IMR-90 (cell line): Measurements from ENCODE around the gene KCNN3. TPM values are rescaled to one million over a fixed set of nuclear protein-coding genes. Genes with fewer than 3 reads are reported as not detected.

Experiments
- ATAC-seq: fragments of 200-7000 bp; cut with Tn5 transposase; 2 replicates; pipeline ENCODE4 v1.9.1; 2020; ENCODE audit warnings: low read depth, mild to moderate bottlenecking, moderate library complexity
- BruUV-seq: library from RNA; stranded (reverse); fragments of 400-500 nt; replicated peaks from 2 replicates; lab custom pipeline; 2021; lab: Mats Ljungman, UMichigan
- CTCF ChIA-PET: fragments of 300-600 bp; formaldehyde crosslinking; extraction: SDS; loops from one replicate; lab custom pipeline; 2021; ENCODE audit warnings: antibody characterized with exemption; lab: Yijun Ruan, JAX
- POLR2A ChIA-PET: fragments of 300-600 bp; sonication (Branson Sonifier 250); formaldehyde crosslinking; loops from one replicate; lab custom pipeline; 2022; ENCODE audit warnings: antibody characterized with exemption; ENCODE audit not compliant: unreplicated experiment; lab: Charles Lee
- DNase-seq: peaks from one replicate; pipeline ENCODE4 v3.0.0; 2013
- H2AFZ ChIP-seq: replicated peaks from 2 replicates; pipeline ENCODE3; 2013; ENCODE audit warnings: low read length, mild to moderate bottlenecking; ENCODE audit not compliant: poor library complexity
- H2AK5ac ChIP-seq: 2 replicates; pipeline ENCODE4 v1.6.1; 2013; ENCODE audit warnings: low read depth, low read length, inconsistent platforms
- H2AK9ac ChIP-seq: replicated peaks from 2 replicates; pipeline ENCODE3; 2013; ENCODE audit warnings: mild to moderate bottlenecking, low read depth, low read length, moderate library complexity; ENCODE audit not compliant: poor library complexity
- H2BK120ac ChIP-seq: 2 replicates; pipeline ENCODE4 v1.6.1; 2013; ENCODE audit warnings: low read depth, low read length, inconsistent platforms
- H2BK15ac ChIP-seq: 3 replicates; pipeline ENCODE4 v1.6.1; 2013; ENCODE audit warnings: low read depth, low read length, inconsistent platforms
- H2BK20ac ChIP-seq: 2 replicates; pipeline ENCODE4 v1.6.1; 2013; ENCODE audit warnings: low read depth, mild to moderate bottlenecking, inconsistent platforms, low read length, moderate library complexity
- H2BK5ac ChIP-seq: 2 replicates; pipeline ENCODE4 v1.6.1; 2013; ENCODE audit warnings: mild to moderate bottlenecking, low read depth, low read length, inconsistent platforms; ENCODE audit not compliant: poor library complexity, severe bottlenecking
- H3K14ac ChIP-seq: replicated peaks from 2 replicates; pipeline ENCODE4 v1.6.1; 2013; ENCODE audit warnings: low read depth, low read length, inconsistent platforms
- H3K18ac ChIP-seq: 2 replicates; pipeline ENCODE4 v1.6.1; 2013; ENCODE audit warnings: low read depth, low read length, control low read depth
- H3K23ac ChIP-seq: 2 replicates; pipeline ENCODE4 v1.6.1; 2013; ENCODE audit warnings: low read depth, low read length, inconsistent platforms
- H3K27ac ChIP-seq: 2 replicates; pipeline ENCODE4 v1.5.1; 2013; ENCODE audit warnings: mild to moderate bottlenecking, control low read depth, low read length; ENCODE audit not compliant: insufficient read depth
- H3K27me3 ChIP-seq: 2 replicates; pipeline ENCODE4 v1.6.1; 2013; ENCODE audit warnings: low read length; ENCODE audit not compliant: control insufficient read depth, insufficient read depth
- H3K36me3 ChIP-seq: 2 replicates; pipeline ENCODE4 v1.6.1; 2013; ENCODE audit warnings: low read length, mixed read lengths; ENCODE audit not compliant: control insufficient read depth, insufficient read depth
- H3K4ac ChIP-seq: 2 replicates; pipeline ENCODE4 v1.6.1; 2013; ENCODE audit warnings: low read depth, low read length, inconsistent platforms
- H3K4me1 ChIP-seq: 2 replicates; pipeline ENCODE4 v1.6.1; 2013; ENCODE audit warnings: low read length, mixed read lengths; ENCODE audit not compliant: control insufficient read depth, insufficient read depth
- H3K4me2 ChIP-seq: 2 replicates; pipeline ENCODE4 v1.6.1; 2013; ENCODE audit warnings: low read depth, mild to moderate bottlenecking, control low read depth, low read length, moderate library complexity
- H3K4me3 ChIP-seq: 2 replicates; pipeline ENCODE4 v1.5.1; 2013; ENCODE audit warnings: low read depth, mild to moderate bottlenecking, control low read depth, low read length, moderate library complexity; ENCODE audit not compliant: insufficient read depth
- H3K56ac ChIP-seq: 2 replicates; pipeline ENCODE4 v1.6.1; 2013; ENCODE audit warnings: low read length, inconsistent platforms; ENCODE audit not compliant: insufficient read depth; ENCODE audit errors: extremely low read depth
- H3K79me1 ChIP-seq, 2 experiments: 2 replicates each; pipeline ENCODE4 v1.6.1; 2013; ENCODE audit warnings: low read length in 2 of 2, inconsistent platforms in 1 of 2, low read depth in 1 of 2
- H3K9ac ChIP-seq: 2 replicates; pipeline ENCODE4 v1.6.1; 2013; ENCODE audit warnings: low read depth, low read length, control low read depth
- H3K9me1 ChIP-seq: 2 replicates; pipeline ENCODE4 v1.6.1; 2013; ENCODE audit warnings: low read length, inconsistent platforms; ENCODE audit not compliant: insufficient read depth
- H3K9me3 ChIP-seq: 2 replicates; pipeline ENCODE4 v1.6.1; 2013; ENCODE audit warnings: low read length; ENCODE audit not compliant: control insufficient read depth, insufficient read depth
- H4K20me1 ChIP-seq: 2 replicates; pipeline ENCODE4 v1.6.1; 2013; ENCODE audit warnings: low read length, inconsistent platforms; ENCODE audit not compliant: insufficient read depth
- H4K5ac ChIP-seq: 2 replicates; pipeline ENCODE4 v1.6.1; 2013; ENCODE audit warnings: mild to moderate bottlenecking, low read depth, low read length, control low read depth
- H4K8ac ChIP-seq, 2 experiments: 2 replicates each; pipeline ENCODE4 v1.6.1; 2013; ENCODE audit warnings: low read depth in 2 of 2, low read length in 2 of 2, control low read depth in 1 of 2, inconsistent platforms in 1 of 2
- H4K91ac ChIP-seq: 2 replicates; pipeline ENCODE4 v1.6.1; 2013; ENCODE audit warnings: low read depth, low read length, inconsistent platforms; ENCODE audit not compliant: insufficient read depth
- BHLHE40 ChIP-seq: fragments of 150-350 bp; IDR thresholded peaks from 2 replicates; pipeline ENCODE4 v1.6.1; 2016; ENCODE audit warnings: mild to moderate bottlenecking, low read depth, low read length
- CEBPB ChIP-seq: IDR thresholded peaks from 2 replicates; pipeline ENCODE4 v1.6.1; 2012; ENCODE audit warnings: low read depth, low read length, improper control_type of control experiment
- CHD1 ChIP-seq: IDR thresholded peaks from 2 replicates; pipeline ENCODE4 v1.6.1; 2012; ENCODE audit warnings: low read depth, low read length, improper control_type of control experiment
- FOS ChIP-seq: fragments of 150-350 bp; IDR thresholded peaks from 2 replicates; pipeline ENCODE4 v1.6.1; 2016; ENCODE audit warnings: low read depth, low read length
- MAFK ChIP-seq: IDR thresholded peaks from 2 replicates; pipeline ENCODE4 v1.6.1; 2012; ENCODE audit warnings: low read depth, low read length, improper control_type of control experiment
- MAZ ChIP-seq: IDR thresholded peaks from 2 replicates; pipeline ENCODE4 v1.6.1; 2012; ENCODE audit warnings: low read depth, mild to moderate bottlenecking, low read length, improper control_type of control experiment, moderate library complexity, borderline replicate concordance
- MXI1 ChIP-seq: IDR thresholded peaks from 2 replicates; pipeline ENCODE4 v1.6.1; 2012; ENCODE audit warnings: low read depth, mild to moderate bottlenecking, low read length, moderate library complexity, borderline replicate concordance
- NFE2L2 ChIP-seq: fragments of 150-350 bp; IDR thresholded peaks from 2 replicates; pipeline ENCODE4 v1.6.1; 2016; ENCODE audit warnings: low read depth, mild to moderate bottlenecking, low read length
- POLR2A ChIP-seq: IDR thresholded peaks from 2 replicates; pipeline ENCODE4 v1.6.1; 2012; ENCODE audit warnings: mild to moderate bottlenecking, low read depth, low read length
- RAD21 ChIP-seq: IDR thresholded peaks from 2 replicates; pipeline ENCODE4 v1.6.1; 2012; ENCODE audit warnings: low read length, improper control_type of control experiment
- RCOR1 ChIP-seq: IDR thresholded peaks from 2 replicates; pipeline ENCODE4 v1.6.1; 2012; ENCODE audit warnings: mild to moderate bottlenecking, low read length, improper control_type of control experiment; ENCODE audit not compliant: insufficient replicate concordance
- RFX5 ChIP-seq: IDR thresholded peaks from 2 replicates; pipeline ENCODE4 v1.8.0; 2012; ENCODE audit warnings: low read depth, mild to moderate bottlenecking, low read length, moderate library complexity
- SMC3 ChIP-seq: fragments of 150-350 bp; IDR thresholded peaks from 2 replicates; pipeline ENCODE4 v1.6.1; 2016; ENCODE audit warnings: low read depth, mild to moderate bottlenecking, antibody characterized with exemption, low read length, moderate library complexity
- WGBS, 2 experiments: methylation state at CpG; one replicate each; pipeline versions ENCODE4 v1.1.5 to v1.1.7; 2013; ENCODE audit warnings: missing lambda C conversion rate in 2 of 2; ENCODE audit not compliant: insufficient read length in 1 of 2; ENCODE audit errors: extremely low coverage in 2 of 2; 5-methylcytosine and 5-hydroxymethylcytosine counted together
- dilution Hi-C: fragments of 300-500 bp; cut with HindIII; formaldehyde crosslinking; loops from one replicate; pipeline ENCODE4 v1.14.3; 2018; ENCODE audit warnings: low sequenced_read_pairs; ENCODE audit not compliant: unreplicated experiment
- in situ Hi-C: fragments of 300-500 bp; cut with MboI; formaldehyde crosslinking; loops from 3 replicates; pipeline ENCODE4 v1.14.3; 2019; ENCODE audit warnings: low sequenced_read_pairs, inconsistent platforms, mixed read lengths
- intact Hi-C: fragments of 100-400 bp; cut with micrococcal nuclease; formaldehyde crosslinking; loops from 2 replicates; pipeline ENCODE4 v1.10.0; 2022
- polyA plus RNA-seq, 3 experiments: library from polyadenylated mRNA; depleted of rRNA; stranded (reverse); fragments of >200 nt; gene quantifications; 2 replicates each; pipeline ENCODE4 v1.2.3, GENCODE V29; 2012; ENCODE audit warnings: low replicate concordance in 1 of 3
- total RNA-seq: library from RNA; depleted of rRNA; stranded (reverse); fragments of >200 nt; gene quantifications from 2 replicates; pipeline ENCODE4 v1.2.3, GENCODE V29; 2012
- TF ChIP-seq, protein P1 (sequence below): fragments of 150-350 bp; IDR thresholded peaks from 2 replicates; pipeline ENCODE4 v1.6.1; 2017; ENCODE audit warnings: mild to moderate bottlenecking, antibody characterized with exemption, low read length, low read depth
- TF ChIP-seq, protein P2 (sequence below): fragments of 150-350 bp; IDR thresholded peaks from 2 replicates; pipeline ENCODE4 v1.6.1; 2016; ENCODE audit warnings: low read depth, mild to moderate bottlenecking, low read length, moderate library complexity, borderline replicate concordance
- TF ChIP-seq, protein P3 (sequence below): conservative IDR thresholded peaks from 2 replicates; pipeline ENCODE4 v1.5.1; 2012; ENCODE audit warnings: mild to moderate bottlenecking, low read depth, low read length, improper control_type of control experiment

The KCNN3 gene
- total and polyA plus RNA-seq, 2 of the 4 experiments (the other 2 are of a cell fraction), result 0.02 TPM; not detected in 1

DNA sequence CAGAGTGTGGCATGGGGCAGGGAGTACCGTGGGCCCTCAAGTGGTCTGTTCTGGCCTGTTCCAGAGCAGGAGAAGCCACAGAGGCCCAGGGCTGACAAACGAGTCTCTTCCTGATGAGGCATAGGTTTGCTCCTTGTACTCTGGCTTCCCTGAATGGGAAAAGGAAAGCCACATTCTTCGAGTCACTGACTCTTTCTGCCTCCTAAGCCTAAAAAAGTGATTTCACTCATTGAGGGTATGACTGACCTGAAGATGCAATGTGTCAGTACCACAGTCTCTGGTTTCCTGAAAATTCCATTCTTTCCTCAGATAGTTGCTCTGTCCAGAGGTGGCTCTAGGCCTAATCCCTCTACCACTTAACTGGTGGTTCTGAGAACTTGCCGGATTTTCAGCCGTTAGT is 92.3 kb downstream of the KCNN3 start:
- H3K27me3 ChIP-seq, result peaks cover 64% of the 10 kb centered on the region
- no peak for DNase-seq
- no peak for ATAC-seq
- H4K8ac ChIP-seq, result no peak overlapping the region
- no peak overlapping the region for H2BK20ac ChIP-seq
- no peak overlapping the region for H3K9ac ChIP-seq
- BruUV-seq, result no TSS peak
- no peak overlapping the region for H4K91ac ChIP-seq
- TF ChIP-seq, protein P1, sequence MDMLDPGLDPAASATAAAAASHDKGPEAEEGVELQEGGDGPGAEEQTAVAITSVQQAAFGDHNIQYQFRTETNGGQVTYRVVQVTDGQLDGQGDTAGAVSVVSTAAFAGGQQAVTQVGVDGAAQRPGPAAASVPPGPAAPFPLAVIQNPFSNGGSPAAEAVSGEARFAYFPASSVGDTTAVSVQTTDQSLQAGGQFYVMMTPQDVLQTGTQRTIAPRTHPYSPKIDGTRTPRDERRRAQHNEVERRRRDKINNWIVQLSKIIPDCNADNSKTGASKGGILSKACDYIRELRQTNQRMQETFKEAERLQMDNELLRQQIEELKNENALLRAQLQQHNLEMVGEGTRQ, result no peak
- TF ChIP-seq FOS (no peak), MXI1 (no peak), RFX5 (no peak), MAFK (no peak), SMC3 (no peak), RCOR1 (no peak), BHLHE40 (no peak), POLR2A (no peak), RAD21 (no peak), CHD1 (no peak), NFE2L2 (no peak), MAZ (no peak), CEBPB (no peak)
- TF ChIP-seq, protein P2, sequence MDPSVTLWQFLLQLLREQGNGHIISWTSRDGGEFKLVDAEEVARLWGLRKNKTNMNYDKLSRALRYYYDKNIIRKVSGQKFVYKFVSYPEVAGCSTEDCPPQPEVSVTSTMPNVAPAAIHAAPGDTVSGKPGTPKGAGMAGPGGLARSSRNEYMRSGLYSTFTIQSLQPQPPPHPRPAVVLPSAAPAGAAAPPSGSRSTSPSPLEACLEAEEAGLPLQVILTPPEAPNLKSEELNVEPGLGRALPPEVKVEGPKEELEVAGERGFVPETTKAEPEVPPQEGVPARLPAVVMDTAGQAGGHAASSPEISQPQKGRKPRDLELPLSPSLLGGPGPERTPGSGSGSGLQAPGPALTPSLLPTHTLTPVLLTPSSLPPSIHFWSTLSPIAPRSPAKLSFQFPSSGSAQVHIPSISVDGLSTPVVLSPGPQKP, result no peak
- TF ChIP-seq, protein P3, sequence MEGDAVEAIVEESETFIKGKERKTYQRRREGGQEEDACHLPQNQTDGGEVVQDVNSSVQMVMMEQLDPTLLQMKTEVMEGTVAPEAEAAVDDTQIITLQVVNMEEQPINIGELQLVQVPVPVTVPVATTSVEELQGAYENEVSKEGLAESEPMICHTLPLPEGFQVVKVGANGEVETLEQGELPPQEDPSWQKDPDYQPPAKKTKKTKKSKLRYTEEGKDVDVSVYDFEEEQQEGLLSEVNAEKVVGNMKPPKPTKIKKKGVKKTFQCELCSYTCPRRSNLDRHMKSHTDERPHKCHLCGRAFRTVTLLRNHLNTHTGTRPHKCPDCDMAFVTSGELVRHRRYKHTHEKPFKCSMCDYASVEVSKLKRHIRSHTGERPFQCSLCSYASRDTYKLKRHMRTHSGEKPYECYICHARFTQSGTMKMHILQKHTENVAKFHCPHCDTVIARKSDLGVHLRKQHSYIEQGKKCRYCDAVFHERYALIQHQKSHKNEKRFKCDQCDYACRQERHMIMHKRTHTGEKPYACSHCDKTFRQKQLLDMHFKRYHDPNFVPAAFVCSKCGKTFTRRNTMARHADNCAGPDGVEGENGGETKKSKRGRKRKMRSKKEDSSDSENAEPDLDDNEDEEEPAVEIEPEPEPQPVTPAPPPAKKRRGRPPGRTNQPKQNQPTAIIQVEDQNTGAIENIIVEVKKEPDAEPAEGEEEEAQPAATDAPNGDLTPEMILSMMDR, result no peak
- H3K4ac ChIP-seq, result no peak overlapping the region
- H2AK5ac ChIP-seq, result no peak overlapping the region
- in situ Hi-C loops, result no loop called here
- H3K56ac ChIP-seq, result no peak overlapping the region
- no peaks in the 10 kb centered on the region for H4K20me1 ChIP-seq
- no peaks in the 10 kb centered on the region for H3K4me1 ChIP-seq
- H3K9me3 ChIP-seq, result peaks cover 2% of the 10 kb centered on the region; the same call in 1 of the 2 replicates
- WGBS, 2 experiments, result no CpG with 5 or more reads among the region's 5 CpGs
- no peak overlapping the region for H3K4me3 ChIP-seq
- no peaks in the 10 kb centered on the region for H3K79me1 ChIP-seq
- H2AK9ac ChIP-seq, result no peak overlapping the region
- dilution Hi-C loops, result no loop called here
- no peak overlapping the region for H2BK120ac ChIP-seq
- no peak overlapping the region for H4K5ac ChIP-seq
- H3K18ac ChIP-seq, result no peak overlapping the region
- no peak overlapping the region for H3K27ac ChIP-seq
- no peak overlapping the region for H3K23ac ChIP-seq
- CTCF ChIA-PET, result no interaction called here
- POLR2A ChIA-PET, result no interaction called here
- no peaks in the 10 kb centered on the region for H3K9me1 ChIP-seq
- intact Hi-C loops, result no loop called here
- no peak overlapping the region for H2BK15ac ChIP-seq
- H3K14ac ChIP-seq, result no peak overlapping the region
- no peak overlapping the region for H3K4me2 ChIP-seq
- H3K36me3 ChIP-seq, result no peaks in the 10 kb centered on the region
- H2AFZ ChIP-seq, result no peak overlapping the region
- H2BK5ac ChIP-seq, result no peak overlapping the region
